DND-41 (cell line): Measurements from ENCODE around the gene SND1.

Experiments
- EZH2 ChIP-seq: IDR thresholded peaks from 3 replicates; pipeline ENCODE4 v1.6.1; 2012; ENCODE audit warnings: borderline replicate concordance, low read depth, mild to moderate bottlenecking, moderate library complexity, low read length, inconsistent platforms; ENCODE audit not compliant: severe bottlenecking
- TF ChIP-seq, protein P1 (sequence below): IDR thresholded peaks from 2 replicates; pipeline ENCODE4 v1.5.1; 2012; ENCODE audit warnings: borderline replicate concordance, low read length, moderate library complexity, mild to moderate bottlenecking; ENCODE audit not compliant: poor library complexity, severe bottlenecking; ENCODE audit errors: extremely low read depth

GRCh38 chr7:127715272-127715671 lies 63.3 kb downstream of the SND1 start:
- TF ChIP-seq, protein P1, sequence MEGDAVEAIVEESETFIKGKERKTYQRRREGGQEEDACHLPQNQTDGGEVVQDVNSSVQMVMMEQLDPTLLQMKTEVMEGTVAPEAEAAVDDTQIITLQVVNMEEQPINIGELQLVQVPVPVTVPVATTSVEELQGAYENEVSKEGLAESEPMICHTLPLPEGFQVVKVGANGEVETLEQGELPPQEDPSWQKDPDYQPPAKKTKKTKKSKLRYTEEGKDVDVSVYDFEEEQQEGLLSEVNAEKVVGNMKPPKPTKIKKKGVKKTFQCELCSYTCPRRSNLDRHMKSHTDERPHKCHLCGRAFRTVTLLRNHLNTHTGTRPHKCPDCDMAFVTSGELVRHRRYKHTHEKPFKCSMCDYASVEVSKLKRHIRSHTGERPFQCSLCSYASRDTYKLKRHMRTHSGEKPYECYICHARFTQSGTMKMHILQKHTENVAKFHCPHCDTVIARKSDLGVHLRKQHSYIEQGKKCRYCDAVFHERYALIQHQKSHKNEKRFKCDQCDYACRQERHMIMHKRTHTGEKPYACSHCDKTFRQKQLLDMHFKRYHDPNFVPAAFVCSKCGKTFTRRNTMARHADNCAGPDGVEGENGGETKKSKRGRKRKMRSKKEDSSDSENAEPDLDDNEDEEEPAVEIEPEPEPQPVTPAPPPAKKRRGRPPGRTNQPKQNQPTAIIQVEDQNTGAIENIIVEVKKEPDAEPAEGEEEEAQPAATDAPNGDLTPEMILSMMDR: no peak
- TF ChIP-seq EZH2: no peak
